Nucleus accumbens (tissue), 56 donors: ENCODE results near the gene PTGIS.
"Not testable (repeated sequence)": the region's sequence is repeated elsewhere in the genome, so short reads cannot be mapped to it uniquely, and the experiment has no call there.

Experiments
- DNase-seq, 56 donors: peaks; one replicate each; lab custom pipeline; 2025; lab: John Stamatoyannopoulos, UW

Gene PTGIS

DNA sequence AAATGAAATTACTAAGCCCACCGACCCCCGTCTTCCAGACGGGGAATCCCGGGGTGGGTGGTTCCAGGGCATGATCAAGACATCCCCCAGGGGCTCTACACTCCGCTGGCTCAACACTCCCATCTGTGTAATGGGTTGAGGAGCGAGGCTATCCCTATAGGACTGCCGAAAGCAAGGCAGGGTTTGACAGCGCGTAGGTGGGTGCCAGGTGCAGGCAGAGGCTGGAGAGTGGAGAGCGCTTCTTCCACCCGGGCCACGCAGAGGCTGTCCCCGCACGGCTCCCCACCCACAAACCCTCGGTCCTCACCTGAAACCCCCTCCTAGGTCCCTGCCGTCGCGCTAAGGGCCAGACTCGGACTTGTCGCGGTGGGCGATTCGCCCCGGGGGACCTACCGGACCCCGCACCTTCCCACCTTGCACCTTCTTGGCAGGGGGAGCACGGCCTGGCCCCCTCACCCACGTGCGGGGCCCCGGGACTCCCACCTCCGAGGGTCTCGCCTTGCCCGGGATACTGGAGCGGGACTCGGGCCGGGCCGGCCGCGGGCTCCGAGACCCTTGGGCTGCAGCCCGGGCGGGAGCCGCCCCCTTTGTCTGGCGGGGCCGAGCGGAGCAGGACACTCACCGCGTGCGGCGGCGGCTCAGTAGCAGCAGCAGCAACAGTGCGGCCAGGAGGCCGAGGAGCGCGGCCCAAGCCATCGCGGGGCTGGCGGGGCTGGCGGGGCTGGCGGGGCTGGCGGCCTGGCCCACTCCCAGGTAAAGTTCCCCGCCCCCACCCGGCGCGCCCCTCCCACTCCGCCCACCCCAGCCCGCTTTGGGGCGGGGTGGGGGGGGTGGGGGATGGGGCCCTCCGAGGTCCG, at the start of gene PTGIS:
Gene PTGIS (minus strand): TSS at position 717 of the 857 bp plus-strand sequence. CDS start 21 bp downstream, at position 696.
- peak in 1 of 56 donors; percentile 58 for DNase-seq

DNA sequence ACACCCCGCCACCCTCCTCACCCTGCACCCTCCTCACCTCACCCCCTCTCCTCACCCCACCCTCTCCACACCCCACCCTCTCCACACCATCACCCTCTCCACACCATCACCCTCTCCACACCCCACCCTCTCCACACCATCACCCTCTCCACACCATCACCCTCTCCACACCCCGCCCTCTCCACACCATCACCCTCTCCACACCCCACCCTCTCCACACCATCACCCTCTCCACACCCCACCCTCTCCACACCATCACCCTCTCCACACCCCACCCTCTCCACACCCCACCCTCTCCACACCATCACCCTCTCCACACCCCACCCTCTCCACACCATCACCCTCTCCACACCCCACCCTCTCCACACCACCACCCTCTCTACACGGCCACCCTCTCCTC, 49.5 kb upstream of the PTGIS start:
- peak in 8 of 56 donors; percentile 20 to 51 (median 35) for DNase-seq

- DNase-seq = no peak
Measured at GRCh38 chr20:49616154-49617007, 48.4 kb upstream of the PTGIS start.

GRCh38 chr20:49615401-49616153, 47.6 kb upstream of the PTGIS start:
- DNase-seq = peak in 18 of 56 donors; percentile 1 to 57 (median 21)

DNA sequence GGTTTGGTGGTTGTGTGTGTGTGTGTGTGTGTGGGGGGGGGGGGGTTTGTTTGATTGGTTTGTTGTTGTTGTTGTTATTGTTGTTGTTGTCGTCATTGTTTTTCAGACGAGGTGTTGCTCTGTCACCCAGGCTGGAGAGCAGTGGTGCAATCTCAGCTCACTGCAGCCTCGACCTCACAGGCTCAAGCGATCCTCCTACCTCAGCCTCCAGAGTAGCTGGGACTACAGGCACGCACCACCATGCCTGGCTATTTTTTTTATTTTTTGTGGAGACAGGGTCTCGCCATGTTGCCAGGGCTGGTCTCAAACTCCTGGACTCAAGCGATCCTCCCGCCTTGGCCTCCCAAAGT, 47.1 kb upstream of the PTGIS start:
- not testable (repeated sequence) for DNase-seq

DNA sequence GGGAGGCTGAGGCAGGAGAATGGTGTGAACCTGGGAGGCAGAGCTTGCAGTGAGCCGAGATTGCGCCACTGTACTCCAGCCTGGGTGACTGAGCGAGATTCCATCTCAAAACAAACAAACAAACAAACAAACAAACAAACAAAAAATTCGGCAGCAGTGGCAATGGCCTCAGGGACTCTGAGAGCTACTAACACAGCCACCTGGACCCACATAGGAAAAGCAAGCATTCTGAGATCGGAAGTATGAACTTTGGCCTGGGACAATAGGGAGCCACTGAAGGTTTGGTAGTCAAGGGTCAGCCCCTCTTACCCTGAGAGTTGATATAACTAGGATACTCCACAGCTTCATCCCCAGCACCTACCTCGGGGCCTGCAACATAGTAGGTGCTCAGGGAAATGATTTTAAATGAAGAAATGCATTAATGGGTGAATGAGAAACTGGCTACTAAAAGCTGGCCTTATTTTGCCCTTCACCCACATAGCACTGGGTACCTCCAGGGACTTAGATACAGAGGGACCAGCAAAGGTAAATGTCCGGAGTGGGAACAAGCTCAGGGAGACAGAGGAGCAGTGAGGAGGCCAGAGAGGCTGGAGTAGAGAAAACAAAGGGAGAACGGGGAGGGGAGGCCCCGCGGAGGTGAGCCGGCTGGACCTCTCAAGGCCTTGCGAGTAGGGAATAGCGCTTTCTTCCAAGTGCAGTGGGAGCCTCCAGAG, 46.6 kb upstream of the PTGIS start:
- DNase-seq = no peak

GRCh38 chr20:49612127-49612738, 44.3 kb upstream of the PTGIS start:
- peak; percentile 16 to 95 (median 85) for DNase-seq

DNA sequence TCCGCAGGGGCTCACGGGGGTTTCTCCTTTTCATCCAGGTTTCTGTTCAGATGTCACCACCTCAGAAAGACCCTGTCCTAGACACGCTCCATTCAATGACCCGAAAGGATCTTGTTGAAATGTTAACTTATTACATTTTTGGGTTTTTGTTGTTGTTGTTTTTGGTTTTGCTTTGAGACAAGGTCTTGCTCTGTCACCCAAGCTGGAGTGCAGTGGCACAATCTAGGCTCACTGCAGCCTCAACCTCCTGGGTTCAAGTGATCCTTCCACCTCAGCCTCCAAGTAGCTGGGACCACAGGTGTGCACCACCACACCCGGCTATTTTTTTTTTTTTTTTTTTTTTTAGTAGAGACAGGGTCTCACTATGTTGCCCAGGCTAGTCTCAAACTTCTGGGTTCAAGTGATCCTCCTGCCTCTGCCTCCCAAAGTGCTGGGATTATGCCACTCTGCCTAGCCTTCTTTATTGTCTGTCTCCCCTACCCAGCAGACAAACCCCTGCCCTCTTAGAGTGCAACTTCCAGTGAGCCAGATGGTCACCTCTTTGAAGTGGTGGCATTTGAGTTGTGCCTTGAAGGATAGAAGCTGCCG, 43.7 kb upstream of the PTGIS start:
- not testable (repeated sequence) for DNase-seq

GRCh38 chr20:49610691-49611538, 43.0 kb upstream of the PTGIS start:
- peak in 51 of 56 donors; percentile 17 to 87 (median 58) for DNase-seq

- DNase-seq = peak in 42 of 56 donors; percentile 3 to 66 (median 30)
Measured at GRCh38 chr20:49608752-49609670, 41.1 kb upstream of the PTGIS start.

GRCh38 chr20:49607568-49607967, 39.6 kb upstream of the PTGIS start:
- no peak for DNase-seq

DNA sequence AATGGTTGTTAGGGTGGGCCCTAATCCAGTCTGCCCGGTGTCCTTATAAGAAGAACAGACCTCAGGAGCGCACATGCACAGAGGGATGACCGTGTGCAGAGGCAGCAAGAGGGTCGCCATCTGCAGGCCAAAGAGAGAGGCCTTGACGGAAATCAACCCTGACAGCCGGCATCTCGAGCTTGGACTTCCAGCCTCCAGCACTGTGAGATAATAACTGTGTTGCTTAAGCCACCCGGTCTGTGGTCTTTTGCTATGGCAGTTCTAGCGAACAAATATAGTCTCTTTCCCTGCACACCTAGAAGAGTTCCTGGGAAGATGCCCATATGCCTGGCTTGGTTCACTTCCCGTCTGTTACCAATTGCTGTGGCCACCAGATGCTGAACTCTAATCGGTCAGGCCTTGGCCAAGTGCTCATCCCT, 35.3 kb upstream of the PTGIS start:
- DNase-seq = no peak

GRCh38 chr20:49602345-49603208, 34.6 kb upstream of the PTGIS start:
- no peak for DNase-seq

DNA sequence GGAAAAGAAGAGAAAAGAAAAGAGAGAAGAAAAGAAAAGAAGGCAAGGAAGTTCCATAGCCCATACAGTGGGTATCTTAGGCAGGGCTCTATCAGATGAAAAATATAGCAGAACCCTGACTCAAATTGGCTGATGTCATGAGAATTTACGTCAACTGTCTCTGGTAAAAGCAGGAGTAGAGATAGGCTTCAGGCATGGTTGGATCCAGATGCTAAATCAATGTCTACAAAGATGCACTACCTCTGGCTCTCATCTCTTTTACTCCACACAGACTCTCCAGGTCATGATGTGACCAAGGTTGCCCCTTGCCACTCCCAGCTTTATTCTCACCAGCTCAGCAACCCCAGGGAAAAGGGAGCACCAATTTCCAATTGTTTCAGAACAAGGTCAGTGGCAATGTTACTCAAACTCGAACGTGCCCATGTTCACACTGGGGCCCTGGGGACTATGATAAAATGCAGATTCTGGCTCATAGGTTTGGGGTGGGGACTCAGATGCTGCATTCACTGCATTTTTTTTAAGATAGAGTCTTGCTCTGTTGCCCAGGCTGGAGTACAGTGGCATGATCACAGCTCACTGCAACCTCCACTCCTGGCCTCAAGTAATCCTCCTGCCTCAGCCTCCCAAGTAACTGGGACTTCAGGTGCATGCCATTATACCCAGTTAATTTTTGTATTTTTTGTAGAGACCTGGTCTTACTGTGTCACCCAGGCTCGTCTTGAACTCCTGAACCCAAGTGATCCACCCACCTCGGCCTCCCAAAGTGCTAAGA, 33.4 kb upstream of the PTGIS start:
- no peak for DNase-seq

DNA sequence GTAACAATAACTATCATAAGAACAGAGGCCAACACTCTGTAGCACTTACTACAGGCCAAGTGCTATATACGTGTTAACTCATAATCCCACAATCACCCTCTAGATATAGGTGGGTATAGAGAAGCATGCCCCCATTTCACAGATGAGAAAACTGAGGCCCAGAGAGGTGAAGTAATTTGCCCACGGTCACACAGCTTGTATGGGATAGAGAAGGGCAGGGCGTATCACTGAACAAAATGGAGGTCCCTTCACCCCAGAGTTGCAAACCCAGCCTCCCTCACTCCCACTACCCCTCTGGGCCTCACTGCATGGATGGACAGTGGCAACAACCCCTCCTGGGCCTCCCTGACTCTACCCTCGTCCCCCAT, 31.8 kb upstream of the PTGIS start:
- no peak for DNase-seq
